GM18519 (cell line): ENCODE data around the gene ANKRD30BL.
"Not testable (repeated sequence)": the region's sequence is repeated elsewhere in the genome, so short reads cannot be mapped to it uniquely, and the experiment has no call there.

Experiments
- ATAC-seq: cut with Tn5 transposase; IDR thresholded peaks from one replicate; pipeline ENCODE4 v1.9.1; 2021; ENCODE audit warnings: mild to moderate bottlenecking, moderate library complexity; ENCODE audit not compliant: unreplicated experiment, low FRiP score

ANKRD30BL gene, protein sequence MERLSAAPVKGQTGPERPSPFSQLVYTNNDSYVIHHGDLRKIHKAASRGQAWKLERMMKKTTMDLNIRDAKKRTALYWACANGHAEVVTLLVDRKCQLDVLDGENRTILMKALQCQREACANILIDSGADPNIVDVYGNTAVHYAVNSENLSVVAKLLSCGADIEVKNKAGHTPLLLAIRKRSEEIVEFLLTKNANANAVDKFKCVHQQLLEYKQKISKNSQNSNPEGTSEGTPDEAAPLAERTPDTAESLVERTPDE

DNA sequence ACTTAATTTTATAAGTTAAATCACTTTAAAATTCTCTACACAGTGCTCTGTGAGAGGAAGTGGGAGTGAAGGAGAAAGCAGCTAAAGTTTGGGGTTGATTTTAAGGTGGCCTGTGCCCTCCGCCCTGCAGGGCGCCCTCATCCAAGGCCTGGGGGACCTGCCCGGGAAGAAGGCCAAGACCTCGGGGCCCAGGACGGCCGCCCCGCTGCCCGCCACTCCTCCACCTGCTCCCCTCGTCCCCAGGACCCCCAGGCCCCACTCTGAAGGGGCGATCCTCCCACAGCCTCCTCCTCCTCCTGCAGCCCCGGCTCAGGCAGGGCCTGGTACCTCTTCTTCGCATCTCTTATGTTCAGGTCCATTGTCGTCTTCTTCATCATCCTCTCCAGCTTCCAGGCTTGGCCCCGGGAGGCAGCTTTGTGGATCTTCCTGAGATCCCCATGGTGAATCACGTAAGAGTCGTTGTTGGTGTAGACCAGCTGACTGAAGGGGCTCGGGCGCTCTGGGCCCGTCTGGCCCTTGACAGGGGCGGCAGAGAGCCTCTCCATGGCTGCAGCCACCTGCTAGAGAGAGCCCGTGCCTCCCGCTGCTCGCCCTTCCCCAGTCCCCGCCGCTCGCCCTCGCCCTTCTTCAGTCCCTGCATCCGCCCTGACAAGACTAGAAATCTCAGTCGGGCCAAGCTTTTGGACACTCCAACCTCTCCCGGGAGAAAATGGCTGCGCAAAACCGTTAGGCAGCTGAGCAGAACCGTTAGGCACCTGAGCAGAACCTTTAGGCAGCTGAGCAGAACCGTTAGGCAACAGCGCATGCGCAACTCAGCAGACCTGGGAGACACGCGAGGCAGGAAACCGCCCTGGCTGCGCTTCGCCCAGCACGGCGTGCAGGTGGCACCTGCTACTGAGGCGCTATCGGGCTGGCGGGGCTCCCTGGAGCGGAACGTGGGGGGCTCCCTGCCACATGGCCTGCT, at the start of gene ANKRD30BL:
ANKRD30BL (minus strand) TSS at position 792 of the 964 bp plus-strand sequence; CDS start at position 545, 247 bp downstream.
- not testable (repeated sequence) for ATAC-seq

DNA sequence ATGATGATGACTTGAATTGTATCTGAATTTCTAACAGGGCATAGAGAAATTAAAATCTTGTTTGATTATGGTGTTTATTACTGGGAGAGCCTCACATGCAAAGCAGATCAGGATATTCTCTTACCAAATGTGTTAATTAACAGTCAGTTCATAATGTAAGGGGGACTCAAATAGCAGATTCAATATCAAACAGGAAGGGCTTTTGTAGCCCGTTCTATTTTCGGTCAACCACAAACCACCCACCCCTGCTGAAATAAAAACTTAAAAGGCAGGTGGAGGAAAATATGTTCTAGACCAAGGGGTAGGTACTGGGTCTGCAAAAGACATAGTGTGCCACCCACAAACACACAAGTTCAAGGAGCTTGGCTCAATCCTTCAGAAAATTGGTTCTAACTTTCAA, 41.1 kb upstream of the ANKRD30BL start:
- ATAC-seq = not testable (repeated sequence)

DNA sequence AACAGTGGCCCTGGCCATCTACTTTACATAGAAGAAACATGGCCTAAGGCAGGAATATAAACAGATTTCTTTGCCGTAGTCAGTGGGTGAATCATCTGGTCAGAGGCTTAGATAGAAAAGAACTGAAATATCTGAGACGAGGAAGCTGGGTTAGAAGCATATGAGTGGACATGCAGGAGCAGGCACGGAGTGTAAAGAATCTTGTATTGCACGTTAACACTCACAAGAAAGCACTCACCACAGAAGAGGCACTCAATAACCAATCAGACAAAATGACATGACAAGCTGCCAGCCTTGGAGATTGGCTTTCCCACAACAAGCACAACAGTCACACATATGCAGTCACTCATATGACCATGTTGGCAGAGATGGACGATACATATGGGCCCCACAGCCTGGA, 31.1 kb upstream of the ANKRD30BL start:
- not testable (repeated sequence) for ATAC-seq

DNA sequence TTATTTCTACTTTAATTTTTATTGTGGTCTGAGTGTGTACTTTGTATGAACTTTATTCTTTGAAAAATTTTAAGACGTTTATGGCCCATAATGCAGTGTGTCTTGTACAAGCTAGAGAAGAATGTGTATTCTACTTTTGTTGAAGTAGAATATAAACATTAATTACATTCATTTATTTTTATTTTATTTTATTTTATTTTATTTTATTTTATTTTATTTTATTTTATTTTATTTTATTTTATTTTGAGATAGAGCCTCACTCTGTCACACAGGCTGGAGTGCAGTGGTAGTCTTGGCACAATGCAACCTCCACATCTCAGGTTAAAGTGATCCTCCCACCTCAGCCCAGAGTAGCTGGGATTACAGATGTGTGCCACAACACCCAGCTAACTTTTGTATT, 5.3 kb upstream of the ANKRD30BL start:
- ATAC-seq = not testable (repeated sequence)

DNA sequence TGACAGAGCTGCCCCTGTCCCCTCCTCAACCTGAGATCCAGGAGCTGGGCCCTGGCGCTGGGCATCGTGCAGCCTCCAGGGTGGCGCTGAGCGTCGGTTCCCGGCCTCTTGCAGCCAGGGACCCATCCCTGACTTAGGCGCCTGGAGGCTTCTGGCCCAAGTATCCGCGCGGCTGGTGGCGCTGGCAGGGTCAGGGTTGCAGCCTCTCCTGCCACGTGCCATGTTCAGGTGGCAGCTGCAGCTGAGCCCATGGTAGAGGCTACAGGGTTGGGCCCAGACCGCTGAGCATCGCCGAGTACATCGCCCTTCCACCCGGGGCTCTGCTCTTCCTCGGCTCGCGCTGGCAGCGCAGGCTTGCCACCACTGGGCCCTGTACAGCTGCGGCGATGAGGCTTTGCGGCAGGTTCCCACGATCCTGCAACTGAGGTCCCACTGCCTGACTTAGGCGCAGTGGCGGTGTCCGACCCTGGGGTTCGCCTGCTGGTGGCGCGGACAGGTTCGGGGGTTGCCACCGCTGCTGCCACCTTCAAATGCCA, 441 bp upstream of the ANKRD30BL start:
- ATAC-seq = not testable (repeated sequence)

DNA sequence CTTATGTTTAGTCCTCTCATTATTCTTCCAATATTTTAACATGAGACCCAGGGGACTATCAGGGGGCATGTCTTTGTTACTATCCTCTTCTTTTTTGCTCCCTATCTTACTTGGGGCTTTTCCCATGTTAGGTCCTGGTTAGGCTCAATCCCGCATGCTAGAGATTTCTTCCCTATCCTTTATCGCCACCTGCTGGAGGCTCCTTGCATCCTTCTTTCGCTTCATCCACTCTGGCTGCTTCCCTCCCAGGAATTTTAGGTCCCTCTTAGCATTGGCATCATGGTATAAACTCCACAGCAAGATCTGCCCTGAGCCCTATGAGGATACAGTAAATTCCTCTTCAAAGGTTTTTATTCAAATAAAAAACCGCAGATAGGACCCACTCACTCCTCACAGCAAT, 15.0 kb downstream of the ANKRD30BL start:
- not testable (repeated sequence) for ATAC-seq
